ENCODE results near the gene SPATA31D3.
"Not testable (repeated sequence)": the region's sequence is repeated elsewhere in the genome, so short reads cannot be mapped to it uniquely, and the experiment has no call there.

Gene SPATA31D3

DNA sequence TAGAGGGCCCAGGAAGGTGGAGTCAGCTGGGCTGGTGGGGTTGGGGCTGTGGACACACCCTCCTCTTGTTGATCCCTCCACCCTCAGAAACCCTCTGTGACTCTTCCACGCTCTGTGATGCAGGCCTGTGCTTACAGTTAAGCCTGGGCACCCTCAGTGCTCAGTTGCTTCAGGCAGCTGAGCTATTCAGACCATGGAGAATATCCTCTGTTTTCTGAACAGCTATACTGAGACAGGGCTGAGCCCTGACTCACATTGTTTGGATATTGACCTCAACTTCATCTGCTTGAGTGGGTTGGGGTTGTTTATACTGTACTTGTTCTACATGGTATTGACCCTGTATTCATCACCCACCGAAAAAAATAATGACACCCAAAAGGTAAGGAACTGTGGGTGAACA is at the start of gene SPATA31D3:
Gene SPATA31D3, plus strand, starts transcription at position 108 of the 400 bp plus-strand sequence. Its CDS starts 86 bp downstream, at position 194.
- not testable (repeated sequence) for DNase-seq

DNA sequence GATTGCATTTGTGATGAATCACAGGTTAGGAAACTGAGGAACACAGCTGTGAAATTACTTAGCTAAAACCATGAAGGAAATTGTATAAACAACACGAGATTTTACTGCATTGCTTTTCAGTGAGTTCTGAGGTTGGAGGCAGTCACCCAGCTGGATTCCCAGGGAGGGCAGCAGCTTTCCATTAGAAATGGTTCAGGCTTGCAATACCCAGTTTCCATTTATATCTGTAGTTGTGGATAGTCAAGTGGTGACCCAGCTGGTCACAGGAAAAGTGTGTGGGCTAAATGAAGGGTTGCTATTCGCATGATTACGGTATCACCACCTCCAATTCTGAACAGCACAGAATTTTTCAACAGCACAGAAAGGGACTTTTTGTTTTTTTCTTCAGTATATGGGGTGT is 49.4 kb upstream of the SPATA31D3 start:
- no peak for DNase-seq

DNA sequence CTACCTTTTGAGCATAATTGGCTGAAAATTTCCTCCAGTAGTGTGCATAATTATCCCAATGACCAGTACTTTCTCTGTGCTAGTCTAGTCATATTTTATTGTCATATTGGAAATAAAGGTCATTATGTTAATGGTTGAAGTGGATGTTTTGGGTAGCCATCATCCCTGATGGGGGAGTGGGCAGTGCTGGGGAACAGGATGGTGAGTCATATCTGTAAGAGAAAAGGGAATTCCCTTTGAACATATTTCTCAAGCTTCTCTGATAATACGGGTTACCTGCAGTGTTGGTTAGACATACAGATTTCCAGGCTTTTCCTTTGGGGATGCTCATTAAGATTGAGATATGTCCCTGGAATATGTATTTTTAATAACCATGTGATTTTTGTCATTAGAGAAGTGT is 48.4 kb upstream of the SPATA31D3 start:
- DNase-seq = no peak

DNA sequence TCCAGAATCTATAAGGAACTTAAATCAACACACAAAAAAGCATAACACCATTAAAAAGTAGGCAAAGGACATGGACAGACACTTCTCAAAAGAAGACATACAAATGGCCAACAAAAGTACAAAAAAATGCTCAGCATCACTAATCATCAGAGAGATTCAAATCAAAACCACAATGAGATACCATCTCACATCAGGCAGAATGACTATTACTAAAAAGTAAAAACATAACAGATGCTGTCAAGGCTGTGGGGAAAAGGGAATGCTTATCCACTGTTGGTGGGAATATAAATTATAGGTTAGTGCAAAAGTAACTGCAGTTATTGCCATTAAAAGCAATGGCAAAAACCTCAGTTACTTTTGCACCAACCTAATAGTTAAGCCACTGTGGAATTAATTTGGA is 47.2 kb upstream of the SPATA31D3 start:
- DNase-seq = no peak

DNA sequence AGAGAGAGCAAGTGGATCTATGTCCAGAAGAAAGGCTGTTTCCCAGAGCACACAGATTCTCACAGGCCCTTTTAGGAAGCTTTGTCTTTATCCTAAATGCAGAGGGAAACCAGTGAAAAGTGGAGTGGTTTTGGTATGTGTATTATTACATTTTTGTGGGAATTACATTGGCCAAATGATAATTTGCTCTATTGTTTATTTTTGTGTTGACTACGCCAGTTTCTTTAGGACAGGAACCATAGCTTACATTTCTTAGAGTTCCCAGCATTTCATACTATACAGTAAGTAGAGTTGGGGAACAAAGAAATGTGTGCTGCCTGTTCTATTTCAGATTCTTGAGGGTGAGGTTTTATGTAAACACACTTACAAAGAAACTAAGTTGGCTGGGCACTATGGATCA is 44.4 kb upstream of the SPATA31D3 start:
- no peak for DNase-seq

DNA sequence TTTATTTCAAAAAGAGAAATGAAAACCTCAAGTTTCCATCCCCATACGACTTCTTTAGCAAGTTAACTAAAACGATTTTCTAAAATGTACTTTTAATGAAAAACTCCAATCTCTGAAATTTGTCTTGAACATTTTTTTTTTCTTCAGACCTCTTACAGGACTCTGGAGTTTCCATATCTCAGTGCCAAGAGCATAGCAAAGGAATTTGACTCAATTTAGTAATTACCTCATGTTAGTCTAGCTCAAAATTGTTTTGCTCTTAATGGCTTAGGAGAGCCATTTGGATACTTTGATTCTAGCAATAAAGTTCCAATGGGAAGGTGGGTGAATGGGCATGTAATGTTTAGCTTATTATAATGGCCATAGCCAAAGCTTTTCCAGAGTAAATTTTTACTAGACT is 41.1 kb upstream of the SPATA31D3 start:
- no peak for DNase-seq

DNA sequence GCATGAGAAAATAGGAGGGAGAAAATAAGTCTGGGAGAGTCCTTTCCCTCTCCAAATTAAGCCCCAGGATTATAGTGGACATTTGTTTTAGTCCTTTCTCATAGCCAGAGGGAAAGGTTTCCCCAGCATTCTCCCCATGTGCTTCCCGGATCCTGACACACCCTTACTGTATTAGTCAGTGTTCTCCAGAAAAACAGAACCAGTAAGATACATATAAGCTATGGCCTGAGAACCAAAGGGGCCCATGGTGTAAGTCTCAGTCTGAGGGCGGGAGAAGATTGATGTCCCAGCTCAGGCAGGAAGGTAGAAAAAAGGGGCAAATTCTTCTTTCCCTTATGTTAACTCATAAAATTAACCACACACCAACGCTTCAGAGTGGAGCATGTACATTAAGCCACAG is 40.7 kb upstream of the SPATA31D3 start:
- no peak for DNase-seq

DNA sequence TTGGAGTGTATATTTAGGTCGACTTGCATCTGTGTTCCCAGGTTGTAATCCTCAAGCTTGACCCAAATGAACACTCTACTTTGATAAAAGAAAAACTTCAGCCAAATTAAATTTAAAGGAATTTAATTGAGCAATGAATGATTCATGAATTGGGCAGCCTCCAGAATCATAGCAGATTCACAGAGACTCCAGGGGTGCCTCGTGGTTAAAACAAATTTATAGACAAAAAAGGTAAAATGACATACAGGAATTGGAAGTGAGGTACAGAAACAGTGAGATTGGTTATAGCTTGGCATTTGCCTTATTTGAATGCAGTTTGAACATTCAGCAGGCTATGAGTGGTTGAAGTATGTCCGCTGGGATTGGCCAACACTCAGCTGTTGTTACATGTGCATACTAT is 36.6 kb upstream of the SPATA31D3 start:
- no peak for DNase-seq

DNA sequence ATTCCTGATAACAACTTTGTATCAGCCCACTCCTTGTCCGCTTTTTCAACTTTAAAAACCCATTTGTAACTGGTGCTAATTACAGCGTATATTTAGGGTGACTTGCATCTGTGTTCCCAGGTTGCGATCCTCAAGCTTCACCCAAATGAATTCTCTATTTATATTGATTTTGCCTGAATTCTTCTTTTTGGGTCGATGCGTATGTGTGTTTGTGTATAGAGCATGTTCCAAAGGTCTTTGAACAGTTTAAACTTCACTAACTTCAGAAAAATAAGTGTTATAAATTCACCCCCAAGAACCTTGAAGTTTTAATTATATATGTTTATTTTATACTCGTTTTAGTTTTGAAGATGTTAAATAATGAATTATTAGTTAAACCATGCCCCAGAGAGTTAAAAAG is 31.2 kb upstream of the SPATA31D3 start:
- no peak for DNase-seq

DNA sequence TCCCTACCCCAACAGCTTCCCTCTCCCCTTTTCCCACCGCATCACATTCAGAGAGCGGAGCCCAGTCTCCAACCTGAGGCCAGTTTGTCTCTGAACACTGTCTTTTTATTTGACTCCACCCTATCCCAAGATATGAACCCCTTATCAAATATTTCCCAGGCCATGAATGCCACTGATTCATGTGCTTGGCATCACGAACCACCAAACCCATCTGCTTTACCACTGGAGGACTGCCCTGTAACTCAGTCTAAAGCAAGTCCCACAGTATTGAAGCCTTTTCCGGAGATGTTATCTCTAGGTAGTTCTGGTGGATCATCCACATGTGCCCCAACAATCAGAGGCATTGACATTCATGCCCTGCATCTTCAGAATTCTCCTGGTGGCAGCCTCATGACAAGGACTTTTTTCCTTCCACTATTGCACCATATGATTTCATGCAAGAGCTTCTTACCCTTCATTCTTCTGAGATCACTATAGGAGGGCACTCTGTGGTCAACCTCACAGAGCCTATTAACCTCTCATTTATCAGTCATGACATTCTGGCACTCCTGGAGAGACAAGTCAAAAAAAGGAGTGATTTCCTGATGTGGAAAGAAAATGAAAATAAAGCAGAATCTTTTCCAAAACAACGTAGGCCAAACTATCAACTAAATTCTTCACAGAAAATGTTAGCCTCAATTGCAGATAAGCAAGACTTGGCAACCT is 27.3 kb upstream of the SPATA31D3 start:
- no peak for DNase-seq

DNA sequence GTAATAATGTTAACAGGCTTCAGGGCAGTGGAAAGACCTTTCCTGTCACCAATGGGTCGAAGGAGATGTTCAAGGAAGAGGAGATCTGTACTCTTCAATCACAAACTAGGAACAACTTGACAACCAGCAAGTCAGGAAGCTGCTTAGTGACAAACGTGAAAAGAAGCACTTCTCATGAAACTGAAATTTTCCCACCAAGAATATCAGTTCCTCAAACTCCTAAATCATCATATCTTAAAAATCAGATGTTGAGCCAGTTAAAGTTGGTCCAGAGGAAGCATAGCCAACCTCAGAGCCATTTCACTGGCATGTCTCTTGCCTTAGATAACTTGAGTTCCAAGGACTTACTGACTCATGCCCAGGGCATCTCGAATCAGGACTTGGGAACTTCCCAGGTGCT is 24.8 kb upstream of the SPATA31D3 start:
- not testable (repeated sequence) for DNase-seq

DNA sequence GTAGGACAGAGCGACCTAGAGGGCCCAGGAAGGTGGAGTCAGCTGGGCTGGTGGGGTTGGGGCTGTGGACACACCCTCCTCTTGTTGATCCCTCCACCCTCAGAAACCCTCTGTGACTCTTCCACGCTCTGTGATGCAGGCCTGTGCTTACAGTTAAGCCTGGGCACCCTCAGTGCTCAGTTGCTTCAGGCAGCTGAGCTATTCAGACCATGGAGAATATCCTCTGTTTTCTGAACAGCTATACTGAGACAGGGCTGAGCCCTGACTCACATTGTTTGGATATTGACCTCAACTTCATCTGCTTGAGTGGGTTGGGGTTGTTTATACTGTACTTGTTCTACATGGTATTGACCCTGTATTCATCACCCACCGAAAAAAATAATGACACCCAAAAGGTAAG is 15.0 kb upstream of the SPATA31D3 start, which contains the start of gene SPATA31D4:
Gene SPATA31D4, plus strand, starts transcription at position 124 of the 400 bp plus-strand sequence. Its CDS starts 86 bp downstream, at position 210.
- DNase-seq = not testable (repeated sequence)

DNA sequence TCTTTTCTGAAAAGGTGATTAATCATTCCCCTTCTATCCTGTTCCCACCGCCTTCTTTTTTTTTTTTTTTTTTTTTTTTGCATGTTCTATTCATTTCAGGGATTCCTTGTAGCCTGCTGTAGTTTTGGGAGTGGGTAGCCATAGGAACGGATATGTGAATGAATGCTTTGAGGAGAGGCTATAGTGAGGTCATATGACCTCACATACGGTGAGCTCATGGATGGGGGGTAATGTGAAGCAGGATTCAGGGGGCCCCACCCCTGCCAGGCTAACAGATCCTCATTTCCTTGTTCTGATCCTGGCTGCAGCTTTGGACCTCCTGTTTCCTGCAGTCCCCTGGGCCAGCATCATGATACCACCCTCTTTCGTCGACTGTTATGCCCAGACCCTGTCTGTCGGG is 13.2 kb upstream of the SPATA31D3 start:
- DNase-seq = not testable (repeated sequence)

DNA sequence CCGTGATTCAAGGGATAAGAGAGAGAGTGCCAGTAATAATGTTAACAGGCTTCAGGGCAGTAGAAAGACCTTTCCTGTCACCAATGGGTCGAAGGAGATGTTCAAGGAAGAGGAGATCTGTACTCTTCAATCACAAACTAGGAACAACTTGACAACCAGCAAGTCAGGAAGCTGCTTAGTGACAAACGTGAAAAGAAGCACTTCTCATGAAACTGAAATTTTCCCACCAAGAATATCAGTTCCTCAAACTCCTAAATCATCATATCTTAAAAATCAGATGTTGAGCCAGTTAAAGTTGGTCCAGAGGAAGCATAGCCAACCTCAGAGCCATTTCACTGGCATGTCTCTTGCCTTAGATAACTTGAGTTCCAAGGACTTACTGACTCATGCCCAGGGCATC is 9.8 kb upstream of the SPATA31D3 start:
- not testable (repeated sequence) for DNase-seq

DNA sequence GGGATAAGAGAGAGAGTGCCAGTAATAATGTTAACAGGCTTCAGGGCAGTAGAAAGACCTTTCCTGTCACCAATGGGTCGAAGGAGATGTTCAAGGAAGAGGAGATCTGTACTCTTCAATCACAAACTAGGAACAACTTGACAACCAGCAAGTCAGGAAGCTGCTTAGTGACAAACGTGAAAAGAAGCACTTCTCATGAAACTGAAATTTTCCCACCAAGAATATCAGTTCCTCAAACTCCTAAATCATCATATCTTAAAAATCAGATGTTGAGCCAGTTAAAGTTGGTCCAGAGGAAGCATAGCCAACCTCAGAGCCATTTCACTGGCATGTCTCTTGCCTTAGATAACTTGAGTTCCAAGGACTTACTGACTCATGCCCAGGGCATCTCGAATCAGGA is 5.3 kb downstream of the SPATA31D3 start:
- not testable (repeated sequence) for DNase-seq

DNA sequence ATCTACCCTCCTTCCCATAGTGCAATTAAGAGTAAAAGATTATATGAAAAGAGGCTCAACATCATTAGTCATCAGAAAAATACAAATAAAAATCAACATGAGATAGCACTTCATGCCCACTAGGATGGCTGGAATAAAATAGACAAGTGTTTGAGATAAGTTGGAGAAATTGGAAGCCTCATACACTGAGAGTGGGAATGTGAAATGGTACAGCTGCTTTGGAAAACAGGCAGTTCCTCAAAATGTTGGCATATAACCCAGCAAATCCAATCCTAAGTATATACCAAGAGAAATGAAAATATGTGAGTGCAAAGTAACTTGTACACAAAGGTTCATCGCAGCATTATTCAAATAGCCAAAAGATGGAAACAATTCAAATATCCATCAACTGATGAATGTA is 9.8 kb downstream of the SPATA31D3 start:
- DNase-seq = no peak

DNA sequence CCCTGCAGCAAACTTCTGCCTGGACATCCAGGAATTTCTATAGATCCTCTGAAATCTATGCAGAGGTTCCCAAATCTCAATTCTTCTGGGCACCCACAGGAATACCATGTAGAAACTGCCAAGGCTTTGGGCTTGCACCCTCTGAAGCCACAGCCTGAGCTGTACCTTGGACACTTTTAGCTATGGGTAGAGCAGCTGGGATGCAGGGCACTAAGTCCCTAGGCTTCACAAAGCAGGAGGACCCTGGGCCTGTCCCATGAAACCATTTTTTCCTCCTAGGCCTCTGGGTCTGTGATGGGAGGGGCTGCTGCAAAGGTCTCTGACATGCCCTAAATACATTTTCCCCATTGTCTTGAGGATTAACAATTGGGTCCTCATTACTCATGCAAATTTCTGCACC is 12.3 kb downstream of the SPATA31D3 start:
- DNase-seq = no peak

DNA sequence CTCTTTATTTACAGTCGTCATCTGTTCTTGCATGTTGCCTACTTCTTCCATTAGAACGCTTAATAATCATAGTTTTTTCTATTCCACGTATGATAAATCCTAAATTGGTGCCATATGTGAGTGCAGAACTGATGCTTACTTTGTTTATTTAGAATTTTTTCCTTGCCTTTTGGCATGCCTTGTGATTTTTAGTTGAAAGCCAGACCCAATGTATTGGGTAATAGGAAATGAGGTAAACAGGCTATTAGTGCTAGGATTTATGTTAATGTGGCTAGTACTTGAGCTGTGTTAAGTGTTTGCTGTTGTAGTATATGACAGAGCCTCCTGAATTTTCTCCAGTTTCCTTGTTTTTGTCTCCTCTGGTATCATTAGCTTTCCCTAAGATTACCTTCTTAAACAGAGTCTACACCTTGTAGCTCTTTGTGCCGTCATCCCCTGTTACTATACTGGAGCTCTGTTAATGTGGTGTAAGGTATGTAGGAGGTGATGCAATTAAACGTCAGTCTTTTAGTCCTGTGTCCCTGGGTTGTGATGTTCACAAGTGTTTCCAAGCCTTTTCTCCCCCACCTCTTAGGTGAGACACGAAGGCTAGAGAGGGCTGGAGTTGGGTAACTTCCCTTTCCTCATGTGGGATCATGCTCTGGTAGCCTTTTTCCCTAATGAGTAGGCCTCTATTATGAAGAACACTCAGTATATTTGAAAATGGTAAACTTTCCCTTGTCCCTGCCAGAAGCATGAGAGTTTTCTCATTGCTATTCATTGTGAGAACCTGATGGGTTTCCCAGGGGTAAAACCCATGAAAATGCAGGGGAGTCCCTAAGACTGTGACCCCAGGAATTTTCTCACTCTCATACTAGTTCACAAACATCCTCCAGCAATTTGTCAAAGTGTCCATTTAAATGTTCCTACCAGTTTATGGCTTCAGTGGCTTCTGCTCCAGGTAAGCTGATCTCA is 21.2 kb downstream of the SPATA31D3 start:
- DNase-seq = no peak

DNA sequence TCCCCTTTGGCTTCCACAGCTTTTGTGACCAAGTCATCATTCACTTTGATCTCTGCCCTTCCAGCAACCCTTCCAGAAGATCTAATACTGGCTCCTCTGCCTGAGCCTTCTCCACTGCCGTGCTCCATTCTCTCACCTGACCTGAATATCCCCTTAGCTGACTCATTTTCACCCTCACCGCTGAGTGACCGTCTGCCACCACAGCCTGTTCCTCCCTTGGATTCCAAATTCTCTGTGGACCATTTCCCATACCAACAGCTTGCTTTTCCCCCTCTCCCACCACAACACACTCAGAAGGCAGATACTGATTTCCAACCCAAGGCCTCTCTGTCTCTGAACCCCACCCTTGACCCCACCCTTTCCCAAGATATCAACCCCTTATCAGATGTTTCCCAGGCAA is 24.7 kb downstream of the SPATA31D3 start:
- DNase-seq = no peak

DNA sequence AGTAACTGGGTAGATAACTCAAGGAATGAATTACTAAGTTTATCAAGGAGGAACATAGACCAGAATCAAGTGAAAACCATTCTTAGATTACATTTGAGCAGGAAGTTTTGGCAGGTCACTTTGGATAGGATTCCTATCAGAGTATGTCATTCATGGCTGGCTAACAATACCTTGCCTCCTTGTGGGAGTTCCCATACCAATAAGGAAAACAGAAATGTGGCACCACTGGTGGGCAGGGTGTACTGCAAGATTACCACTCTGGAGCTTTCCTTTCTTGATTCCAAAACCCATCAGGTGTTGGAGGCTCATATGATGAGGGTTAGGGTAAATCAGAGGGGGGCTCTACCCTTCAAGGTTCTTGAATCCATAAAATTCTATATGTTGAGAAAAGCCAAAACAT is 26.7 kb downstream of the SPATA31D3 start:
- DNase-seq = no peak

DNA sequence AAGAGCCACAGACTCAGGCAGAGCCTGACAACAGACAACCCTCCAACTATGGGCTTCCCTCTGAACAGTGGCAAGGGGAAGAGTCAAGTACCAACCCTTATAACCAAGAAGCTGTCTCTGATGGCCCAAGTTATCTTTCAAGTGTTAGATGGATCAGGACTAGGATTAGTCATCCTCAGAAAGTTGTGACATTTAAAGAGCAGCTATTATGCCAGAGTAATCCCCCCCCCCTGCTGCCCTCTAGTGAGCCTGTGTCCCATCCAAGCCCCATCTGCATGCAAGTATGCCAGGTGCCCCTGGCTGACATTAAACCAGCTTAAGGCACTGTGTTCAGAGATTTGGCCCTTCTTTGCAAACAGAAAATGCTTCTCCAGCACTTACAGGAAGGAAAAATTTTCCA is 28.4 kb downstream of the SPATA31D3 start:
- DNase-seq = no peak

DNA sequence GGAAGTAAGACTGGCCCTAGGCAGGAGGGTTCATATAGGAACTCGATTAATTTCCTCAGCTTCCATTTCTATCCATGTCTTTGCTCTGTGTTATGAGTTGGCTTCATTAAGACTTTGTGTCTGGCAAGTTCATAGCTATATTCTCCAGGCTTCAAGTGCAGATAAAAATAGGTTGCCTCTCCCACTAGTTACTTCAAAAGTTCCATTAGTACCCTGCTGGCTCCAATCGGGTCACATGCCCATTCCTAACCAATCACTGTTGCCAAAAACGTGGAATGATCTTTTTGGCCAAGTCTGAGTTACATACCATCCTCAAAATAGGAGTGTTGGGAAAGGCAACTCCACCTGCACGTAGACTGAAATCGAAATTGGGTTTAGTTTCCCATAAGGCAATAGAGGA is 31.5 kb downstream of the SPATA31D3 start:
- no peak for DNase-seq

DNA sequence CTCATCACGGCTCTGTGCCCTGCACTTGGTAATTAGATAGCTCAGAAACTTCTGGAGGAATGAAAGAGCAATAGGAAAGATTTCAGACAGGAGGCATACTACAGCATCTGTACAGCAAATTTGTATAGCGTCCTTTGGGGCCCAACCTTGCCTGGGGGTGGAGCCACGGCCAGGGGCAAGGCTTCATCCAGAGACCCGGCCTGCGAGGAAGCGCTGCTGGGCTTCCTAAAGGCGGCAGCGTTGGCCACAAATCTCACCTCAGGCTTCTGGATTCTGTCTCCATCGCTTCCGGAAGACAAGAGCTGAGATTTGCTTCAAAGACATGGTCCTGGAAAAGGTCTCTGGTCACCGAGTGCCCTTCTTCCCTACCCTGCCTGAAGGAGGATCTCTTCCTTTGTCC is 33.1 kb downstream of the SPATA31D3 start:
- DNase-seq = no peak

DNA sequence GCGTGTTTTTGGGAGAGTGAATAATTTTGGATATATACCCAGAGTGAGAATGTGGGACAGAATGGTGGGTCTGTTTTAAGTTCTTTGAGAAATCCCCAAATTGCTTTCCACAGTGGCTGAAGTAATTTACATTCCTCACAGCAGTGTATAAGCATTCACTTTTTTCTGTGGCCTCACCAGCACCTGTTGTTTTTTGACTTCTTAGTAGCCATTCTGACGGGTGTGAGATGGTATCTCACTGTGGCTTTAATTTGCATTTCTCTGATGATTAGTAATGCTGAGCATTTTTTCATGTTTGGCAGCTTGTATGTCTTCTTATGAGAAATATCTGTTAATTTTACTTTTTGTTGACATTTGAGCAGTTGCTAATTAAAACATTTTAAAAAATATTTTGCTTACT is 35.9 kb downstream of the SPATA31D3 start:
- no peak for DNase-seq
